Suppressor macrophage treated with lipopolysaccharide for 4 hours (primary cell): ENCODE results near the gene DENND2C.
A peak's percentile ranks its signal among the peaks of the same experiment; 100 is the strongest.

Experiments used
- DNase-seq: peaks from one replicate; pipeline ENCODE4 v3.0.0-alpha.2; 2020

The DENND2C gene

DNA sequence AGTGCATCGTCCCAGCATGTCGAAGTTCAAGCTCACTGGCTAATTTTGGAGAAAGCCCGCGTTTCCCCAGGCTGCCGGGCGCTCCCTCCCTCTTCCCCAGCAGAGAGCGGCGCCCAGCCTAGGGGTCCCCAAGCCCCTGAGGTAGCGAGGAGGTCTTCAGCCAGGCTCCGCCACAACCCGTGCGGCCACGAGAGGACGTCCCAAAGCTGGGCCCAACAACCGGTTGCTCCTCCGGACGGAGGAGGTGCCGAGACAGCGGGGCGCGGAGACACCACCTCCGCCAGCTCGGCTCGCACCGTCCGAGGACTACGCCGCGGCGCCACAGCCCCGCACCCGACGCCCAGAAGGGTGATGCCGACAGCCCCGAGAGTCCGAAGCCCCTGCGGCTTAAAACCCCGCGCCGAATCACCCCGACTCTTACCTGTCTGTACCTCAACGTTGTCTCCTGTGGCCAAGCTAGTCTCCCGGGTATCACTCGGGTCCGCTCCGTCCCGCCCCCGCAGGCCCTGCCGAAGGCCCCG, at the start of gene DENND2C:
DENND2C (minus strand) TSS at position 488 of the 521 bp plus-strand sequence. CDS start 44,065 bp downstream, outside the sequence.
- no peak for DNase-seq

DNA sequence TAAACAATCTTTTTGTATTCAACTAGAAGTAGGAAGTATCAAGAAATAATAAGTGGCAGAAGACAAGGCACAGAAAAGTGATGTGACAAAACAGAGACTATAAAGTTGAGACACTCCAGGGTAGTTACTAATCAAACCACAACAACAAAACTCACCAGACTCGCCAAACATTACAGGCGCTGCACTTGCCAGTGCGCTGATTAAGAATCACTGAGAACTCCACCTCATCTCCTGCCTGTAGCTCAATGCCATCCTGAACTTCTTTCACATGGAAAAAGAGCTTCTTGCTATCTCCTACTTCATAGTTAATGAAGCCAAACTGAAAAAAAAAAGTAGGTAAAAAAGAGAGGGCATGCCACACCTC, 49.6 kb upstream of the DENND2C start:
- DNase-seq, result no peak

- DNase-seq, result no peak
Measured at GRCh38 chr1:114718661-114719423, 49.0 kb upstream of the DENND2C start.

GRCh38 chr1:114716304-114717170, 46.7 kb upstream of the DENND2C start, which contains the start of gene NRAS:
NRAS (minus strand) TSS chr1:114716771; CDS start chr1:114716160, 611 bp downstream.
- peak; percentile 98 for DNase-seq

GRCh38 chr1:114715952-114716303, 46.1 kb upstream of the DENND2C start:
- DNase-seq, result no peak

DNA sequence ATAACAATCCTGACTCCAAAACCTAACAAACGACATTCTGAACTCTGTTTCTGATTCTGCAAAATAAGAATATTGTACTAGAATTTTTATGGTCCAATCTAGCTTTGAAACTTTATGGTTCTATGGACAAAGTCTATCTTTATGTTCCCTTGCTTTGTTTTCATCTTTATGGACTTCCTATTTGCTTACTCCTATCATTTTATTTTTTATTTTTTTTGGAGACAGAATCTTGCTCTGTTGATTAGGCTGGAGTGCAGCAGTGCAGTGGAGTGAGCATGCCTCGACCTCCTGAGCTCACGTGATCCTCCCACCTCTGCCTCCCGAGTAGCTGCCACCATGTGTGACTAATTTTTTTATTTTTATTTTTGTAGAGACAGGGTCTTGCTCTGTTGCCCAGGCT, 43.1 kb upstream of the DENND2C start:
- DNase-seq, result no peak

GRCh38 chr1:114710360-114710759, 40.5 kb upstream of the DENND2C start:
- DNase-seq, result no peak

GRCh38 chr1:114707604-114708003, 37.8 kb upstream of the DENND2C start:
- DNase-seq, result no peak

DNA sequence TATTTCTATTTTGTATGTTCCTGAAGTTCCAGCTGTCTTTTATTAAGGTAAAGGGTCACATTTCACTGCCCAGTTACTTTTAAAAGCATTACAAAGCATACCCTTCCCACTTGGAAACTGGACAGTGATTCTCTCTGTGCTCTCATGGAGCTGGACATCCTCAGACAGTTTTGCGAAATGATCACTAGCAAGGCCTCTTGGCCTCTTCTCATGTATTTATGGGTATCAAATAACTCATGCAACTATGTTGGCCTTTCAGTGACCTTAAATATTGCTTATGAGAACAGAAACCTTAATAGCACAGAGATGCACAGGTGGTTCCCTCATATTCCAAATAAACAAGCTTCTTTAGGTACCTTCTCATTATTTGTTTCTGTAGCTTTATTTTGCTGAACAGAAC, 33.4 kb upstream of the DENND2C start:
- DNase-seq, result no peak

DNA sequence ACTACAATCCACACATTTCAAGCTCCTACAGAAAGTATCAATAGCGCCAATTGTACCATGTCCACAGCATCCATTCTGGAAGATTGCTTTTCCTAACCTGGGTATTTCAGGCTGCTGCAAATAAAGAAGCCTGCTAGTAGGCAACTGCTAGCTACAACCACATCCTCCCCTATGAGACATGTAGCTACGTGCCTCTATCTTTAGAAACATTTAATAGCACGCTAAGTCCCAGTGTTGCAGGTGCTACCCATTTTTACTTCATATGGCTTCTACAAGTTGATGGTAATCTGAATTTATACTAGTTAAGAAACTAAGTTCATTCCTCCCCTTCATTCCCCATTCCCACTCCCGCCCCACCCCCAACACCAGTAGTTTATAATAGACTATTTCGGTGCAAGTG, 32.9 kb upstream of the DENND2C start:
- no peak for DNase-seq

- DNase-seq, result no peak
Measured at GRCh38 chr1:114701931-114702330, 32.1 kb upstream of the DENND2C start.

DNA sequence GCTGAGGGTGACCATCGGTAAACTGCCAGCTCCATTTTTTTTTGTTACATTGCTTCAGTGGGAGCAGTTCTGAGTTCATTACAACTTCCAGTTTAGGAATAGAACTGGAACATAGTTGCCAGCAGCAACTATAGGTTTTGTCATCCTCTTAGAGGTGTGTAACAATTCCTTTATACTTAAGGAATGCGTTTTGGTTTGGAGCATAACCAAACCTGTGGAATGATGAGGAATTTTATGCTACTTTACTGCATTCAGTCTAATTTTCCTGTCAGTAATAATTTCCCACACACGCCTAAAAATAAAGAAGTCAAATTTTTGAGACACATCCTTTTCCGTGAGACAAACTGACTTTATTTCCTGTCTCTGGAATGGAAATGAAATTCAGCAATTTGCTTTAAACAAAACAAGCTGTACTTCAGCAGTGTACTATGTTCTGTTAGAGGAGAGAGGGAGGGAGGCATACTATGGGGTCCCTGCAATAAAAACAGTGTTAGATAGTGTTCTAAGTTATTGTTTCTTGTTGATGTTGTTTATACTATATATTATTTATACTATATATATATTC, 30.3 kb upstream of the DENND2C start:
- DNase-seq, result no peak

GRCh38 chr1:114696810-114697209, 27.0 kb upstream of the DENND2C start:
- DNase-seq, result no peak

- DNase-seq, result no peak
Measured at GRCh38 chr1:114695430-114696058, 25.7 kb upstream of the DENND2C start, which contains the start of gene AMPD1. AMPD1 (minus strand) TSS chr1:114695546; CDS start chr1:114695471, 75 bp downstream.

GRCh38 chr1:114694540-114695310, 24.9 kb upstream of the DENND2C start:
- no peak for DNase-seq

DNA sequence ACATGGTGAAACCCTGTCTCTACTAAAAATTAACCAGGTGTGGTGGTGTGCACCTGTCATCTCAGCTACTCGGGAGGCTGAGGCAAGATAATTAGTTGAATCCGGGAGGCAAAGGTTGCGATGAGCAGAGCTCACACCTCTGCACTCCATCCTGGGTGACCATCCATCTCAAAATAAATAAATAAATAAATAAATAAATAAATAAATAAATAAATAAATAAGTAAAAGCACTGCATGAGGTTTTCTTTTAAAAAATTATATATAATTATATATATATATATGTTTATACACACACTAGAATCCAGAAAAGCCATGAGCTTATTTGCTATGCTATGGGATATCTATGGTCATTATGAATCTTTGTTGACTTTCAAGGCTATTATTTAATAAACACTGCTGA, 23.1 kb upstream of the DENND2C start:
- no peak for DNase-seq

DNA sequence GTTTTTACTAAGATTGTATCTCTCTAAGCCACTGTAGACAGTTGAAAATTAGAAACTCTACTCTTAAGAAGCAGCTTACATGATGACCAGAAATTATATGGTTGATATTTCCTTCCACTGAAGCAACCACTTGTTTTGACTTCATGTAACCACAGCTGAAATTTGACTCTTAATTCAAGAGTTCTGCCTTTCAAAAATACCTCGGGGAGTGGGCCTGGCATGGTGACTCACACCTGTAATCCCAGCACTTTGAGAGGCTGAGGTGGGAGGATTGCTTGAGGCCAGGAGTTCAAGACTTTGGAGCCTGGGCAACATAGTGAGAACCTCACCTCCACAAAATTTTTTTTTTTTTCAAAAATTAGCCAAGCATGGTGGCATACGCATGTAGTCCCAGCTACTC, 21.2 kb upstream of the DENND2C start:
- DNase-seq, result no peak

DNA sequence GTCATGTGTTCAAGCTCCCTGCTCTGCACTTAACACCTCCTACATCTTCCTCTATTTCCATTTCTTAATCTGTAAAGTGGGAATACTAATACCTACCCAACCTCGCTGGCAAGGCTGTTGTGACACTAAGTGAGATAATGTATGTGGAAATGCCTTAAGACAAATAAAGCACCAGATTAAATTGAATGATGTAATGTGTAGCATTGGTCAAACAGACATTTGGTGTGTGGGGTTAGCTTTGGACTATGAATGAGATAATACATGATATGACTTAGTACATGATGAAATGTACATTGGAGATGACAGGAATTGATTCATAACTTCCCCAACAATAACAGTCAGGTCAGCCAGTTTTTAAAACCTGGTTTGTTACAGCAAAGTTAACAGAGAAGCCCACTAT, 20.3 kb upstream of the DENND2C start:
- peak; percentile 14 for DNase-seq

DNA sequence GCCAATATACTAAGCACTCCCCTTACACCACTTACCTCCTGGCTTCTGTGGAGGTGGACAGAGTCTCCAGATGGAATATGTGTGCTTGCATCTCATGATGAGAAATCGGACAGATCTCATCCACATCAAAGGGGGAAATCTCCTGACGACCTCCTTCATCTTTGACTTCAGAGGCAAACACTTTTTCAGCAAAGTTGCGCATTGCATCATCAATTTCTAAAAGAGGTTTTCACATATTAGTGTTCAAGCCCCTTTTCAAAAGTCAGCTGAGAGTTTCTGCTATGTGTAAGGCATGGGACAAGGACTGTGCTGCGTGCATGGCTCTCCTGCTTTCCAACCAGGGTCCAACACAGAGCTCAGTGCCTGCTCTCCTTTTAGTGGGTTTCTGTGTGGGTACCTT, 18.7 kb upstream of the DENND2C start:
- DNase-seq, result no peak

DNA sequence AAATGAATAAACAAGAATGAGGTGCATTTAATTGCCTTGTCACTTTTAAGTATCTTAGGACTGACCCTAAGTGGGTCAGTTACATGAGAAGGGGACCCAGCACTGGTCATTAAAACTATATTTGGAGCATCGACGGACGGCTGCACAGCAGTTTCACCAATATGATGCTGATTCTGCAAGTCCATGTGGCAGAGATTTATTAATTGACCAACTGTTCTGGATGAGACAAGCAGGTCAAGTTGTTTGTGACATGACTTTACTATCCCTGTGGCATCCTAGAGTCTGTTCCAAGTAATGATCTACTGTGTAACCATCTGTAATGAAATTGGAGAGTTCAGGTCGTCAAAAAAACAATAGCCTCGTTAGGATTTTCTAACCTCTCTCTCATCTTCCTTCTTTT, 16.0 kb upstream of the DENND2C start:
- no peak for DNase-seq

GRCh38 chr1:114677691-114678090, 7.8 kb upstream of the DENND2C start:
- no peak for DNase-seq

- no peak for DNase-seq
Measured at GRCh38 chr1:114676115-114676514, 6.3 kb upstream of the DENND2C start.
